IPS DF 19.7 (cell line): ENCODE measurements around the gene KIFC1.
A peak's percentile ranks its signal among the peaks of the same experiment; 100 is the strongest.

Experiments used
- DNase-seq: peaks from one replicate; pipeline ENCODE4 v3.0.0-alpha.2; 2013; ENCODE audit warnings: low read depth, low spot score

The KIFC1 gene

DNA sequence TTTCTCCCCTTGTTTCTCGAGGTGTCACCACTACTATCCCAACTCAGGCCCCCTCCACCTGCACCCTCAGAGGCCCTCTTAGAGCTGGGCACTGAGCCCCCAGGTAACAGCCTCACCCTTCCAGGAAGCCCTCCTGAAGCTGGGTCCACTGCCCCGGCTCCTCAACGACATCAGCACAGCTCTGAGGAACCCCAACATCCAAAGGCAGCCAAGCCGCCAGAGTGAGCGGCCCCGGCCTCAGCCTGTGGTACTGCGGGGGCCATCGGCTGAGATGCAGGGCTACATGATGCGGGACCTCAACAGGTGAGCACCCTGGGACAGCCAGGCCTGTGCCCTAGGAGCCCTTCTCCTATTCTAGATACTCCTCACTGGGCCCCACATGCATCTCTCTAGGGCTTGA, 49.8 kb downstream of the KIFC1 start:
- no peak for DNase-seq

GRCh38 chr6:33442283-33442682, 50.7 kb downstream of the KIFC1 start:
- no peak for DNase-seq

DNA sequence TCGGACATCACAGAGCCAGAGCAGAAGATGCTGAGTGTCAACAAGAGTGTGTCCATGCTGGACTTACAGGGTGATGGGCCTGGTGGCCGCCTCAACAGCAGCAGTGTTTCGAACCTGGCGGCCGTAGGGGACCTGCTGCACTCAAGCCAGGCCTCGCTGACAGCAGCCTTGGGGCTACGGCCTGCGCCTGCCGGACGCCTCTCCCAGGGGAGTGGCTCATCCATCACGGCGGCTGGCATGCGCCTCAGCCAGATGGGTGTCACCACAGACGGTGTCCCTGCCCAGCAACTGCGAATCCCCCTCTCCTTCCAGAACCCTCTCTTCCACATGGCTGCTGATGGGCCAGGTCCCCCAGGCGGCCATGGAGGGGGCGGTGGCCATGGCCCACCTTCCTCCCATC, 51.4 kb downstream of the KIFC1 start:
- DNase-seq, result no peak

DNA sequence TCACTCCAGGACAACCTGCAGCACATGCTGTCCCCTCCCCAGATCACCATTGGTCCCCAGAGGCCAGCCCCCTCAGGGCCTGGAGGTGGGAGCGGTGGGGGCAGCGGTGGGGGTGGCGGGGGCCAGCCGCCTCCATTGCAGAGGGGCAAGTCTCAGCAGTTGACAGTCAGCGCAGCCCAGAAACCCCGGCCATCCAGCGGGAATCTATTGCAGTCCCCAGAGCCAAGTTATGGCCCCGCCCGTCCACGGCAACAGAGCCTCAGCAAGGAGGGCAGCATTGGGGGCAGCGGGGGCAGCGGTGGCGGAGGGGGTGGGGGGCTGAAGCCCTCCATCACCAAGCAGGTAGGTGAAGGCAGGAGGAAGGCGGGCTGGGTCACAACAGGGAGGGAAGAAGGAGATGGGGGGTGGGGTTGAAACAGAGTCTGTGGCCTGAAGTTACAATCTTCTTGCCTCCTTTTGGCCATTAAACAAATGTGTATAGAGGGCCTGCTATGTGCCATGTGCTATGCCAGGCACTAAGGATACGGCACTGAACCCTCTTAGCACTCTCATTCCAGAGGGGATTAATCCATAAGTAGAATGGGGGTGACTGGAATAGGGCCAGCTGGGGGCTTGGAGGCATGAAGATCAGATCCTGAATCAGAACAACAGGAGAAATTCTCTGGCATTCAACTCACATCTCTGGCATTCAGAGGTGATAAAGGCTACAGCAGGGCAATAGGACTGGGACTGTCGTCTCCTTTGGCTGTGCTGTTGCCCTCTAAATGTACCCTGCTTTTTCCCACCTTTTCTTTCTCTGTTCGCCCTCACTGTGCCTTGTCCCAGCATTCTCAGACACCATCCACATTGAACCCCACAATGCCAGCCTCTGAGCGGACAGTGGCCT, 52.2 kb downstream of the KIFC1 start:
- DNase-seq, result no peak

GRCh38 chr6:33445119-33445603, 53.5 kb downstream of the KIFC1 start:
- no peak for DNase-seq

- no peak for DNase-seq
Measured at GRCh38 chr6:33446356-33446755, 54.7 kb downstream of the KIFC1 start.

- no peak for DNase-seq
Measured at GRCh38 chr6:33450434-33450833, 58.8 kb downstream of the KIFC1 start.

DNA sequence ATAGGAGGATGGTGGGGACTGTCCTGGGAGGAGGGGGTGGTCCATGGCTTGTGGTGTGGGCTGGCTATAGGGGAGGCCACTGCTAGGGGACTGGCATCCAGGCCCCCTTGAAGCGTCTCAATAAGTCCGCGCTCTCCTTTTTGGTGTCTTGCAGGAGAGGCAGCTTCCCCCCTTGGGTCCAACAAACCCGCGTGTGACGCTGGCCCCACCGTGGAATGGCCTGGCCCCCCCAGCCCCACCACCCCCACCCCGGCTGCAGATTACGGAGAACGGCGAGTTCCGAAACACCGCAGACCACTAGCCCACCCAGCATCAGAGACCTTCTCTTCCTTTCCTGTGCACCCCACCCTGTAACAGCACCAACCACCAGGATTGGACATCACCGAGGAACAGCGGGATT, 60.0 kb downstream of the KIFC1 start:
- no peak for DNase-seq

DNA sequence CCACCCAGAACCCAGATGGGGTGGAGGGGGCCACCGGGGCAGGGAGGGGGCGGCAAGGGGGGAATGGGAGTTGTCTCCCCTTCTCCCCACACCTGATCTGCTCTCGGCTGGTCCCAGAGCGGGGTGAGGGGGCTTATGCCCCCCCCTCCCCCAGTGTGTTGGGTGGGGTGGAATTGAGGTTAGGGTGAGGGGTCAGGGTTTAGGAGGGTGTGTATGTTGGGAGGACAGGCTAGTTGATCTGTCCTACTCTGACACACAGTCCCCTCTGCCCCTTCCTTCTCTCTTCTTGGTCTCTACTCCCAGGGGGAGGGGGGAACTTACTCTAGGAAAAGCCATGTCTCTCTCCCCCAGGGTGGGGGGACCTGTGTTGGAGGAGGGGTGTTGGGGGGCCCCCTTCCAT, 60.9 kb downstream of the KIFC1 start:
- DNase-seq, result no peak

DNA sequence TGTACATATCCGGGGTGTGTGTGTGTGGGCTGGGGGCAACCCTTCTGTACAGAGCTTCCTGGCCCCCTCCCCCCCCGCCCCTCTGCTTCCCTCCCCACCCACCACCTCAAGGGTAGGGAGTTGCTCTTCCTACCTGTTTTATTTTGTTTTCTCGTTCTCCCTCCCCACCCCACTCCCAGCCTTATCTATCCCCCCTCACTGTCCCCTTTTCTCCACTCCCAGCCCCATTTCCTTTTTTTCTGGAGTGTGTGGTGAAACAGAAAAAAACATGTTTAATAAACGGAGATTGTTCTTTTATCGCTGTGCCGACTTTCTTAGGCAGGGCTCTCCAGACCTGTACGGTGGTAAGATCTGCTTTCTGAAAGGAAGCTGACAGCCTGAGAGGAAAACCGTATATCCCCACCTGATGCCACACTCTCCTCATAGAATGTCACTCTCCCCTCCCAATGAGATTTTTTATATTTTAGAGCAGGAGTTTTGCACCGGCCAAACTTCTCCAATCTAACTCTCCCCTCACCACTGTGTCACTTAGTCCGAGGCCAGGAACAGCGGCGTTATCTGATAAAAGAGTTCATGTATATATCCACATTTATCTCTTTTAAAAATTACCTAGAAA, 61.9 kb downstream of the KIFC1 start:
- DNase-seq, result no peak

GRCh38 chr6:33454009-33454946, 62.7 kb downstream of the KIFC1 start, which contains the start of gene ZBTB9:
Gene ZBTB9 (plus strand): TSS chr6:33454576. CDS start chr6:33455101, 525 bp downstream.
- DNase-seq, result peak; percentile 80

DNA sequence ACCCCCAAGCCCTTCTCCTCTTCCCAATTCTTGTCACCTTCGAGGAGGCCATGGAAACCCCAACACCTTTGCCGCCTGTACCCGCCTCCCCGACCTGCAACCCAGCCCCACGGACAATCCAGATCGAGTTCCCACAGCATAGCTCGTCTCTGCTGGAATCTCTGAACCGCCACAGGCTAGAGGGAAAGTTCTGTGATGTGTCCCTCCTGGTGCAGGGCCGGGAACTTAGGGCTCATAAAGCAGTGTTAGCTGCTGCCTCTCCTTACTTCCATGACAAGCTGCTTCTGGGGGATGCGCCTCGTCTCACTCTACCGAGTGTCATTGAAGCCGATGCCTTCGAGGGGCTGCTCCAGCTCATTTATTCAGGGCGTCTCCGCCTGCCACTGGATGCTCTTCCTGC, 63.4 kb downstream of the KIFC1 start:
- DNase-seq, result no peak

- DNase-seq, result no peak
Measured at GRCh38 chr6:33456156-33456555, 64.5 kb downstream of the KIFC1 start.

DNA sequence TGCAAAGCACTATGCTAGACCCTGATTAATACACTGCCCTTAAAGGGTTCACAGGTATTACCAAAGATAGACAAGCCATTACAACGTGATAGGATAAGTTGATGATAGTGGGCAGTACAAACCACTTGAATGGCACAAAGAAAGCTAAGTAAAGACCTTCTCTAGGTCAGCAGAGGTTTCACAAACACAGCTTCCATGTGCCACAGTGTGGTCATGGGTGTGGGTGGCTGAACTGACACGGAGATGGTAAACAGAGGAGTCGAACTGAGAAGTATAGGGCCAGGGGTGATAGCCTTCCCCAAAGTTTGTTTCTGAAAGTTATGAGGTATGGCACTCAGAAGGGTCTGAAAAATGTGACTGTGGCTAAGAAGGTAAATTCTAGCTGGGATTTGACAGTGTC, 67.1 kb downstream of the KIFC1 start:
- DNase-seq, result no peak

GRCh38 chr6:33459226-33459625, 67.6 kb downstream of the KIFC1 start:
- DNase-seq, result no peak
